ENCODE measurements around the gene MS4A4E.

Gene MS4A4E

DNA sequence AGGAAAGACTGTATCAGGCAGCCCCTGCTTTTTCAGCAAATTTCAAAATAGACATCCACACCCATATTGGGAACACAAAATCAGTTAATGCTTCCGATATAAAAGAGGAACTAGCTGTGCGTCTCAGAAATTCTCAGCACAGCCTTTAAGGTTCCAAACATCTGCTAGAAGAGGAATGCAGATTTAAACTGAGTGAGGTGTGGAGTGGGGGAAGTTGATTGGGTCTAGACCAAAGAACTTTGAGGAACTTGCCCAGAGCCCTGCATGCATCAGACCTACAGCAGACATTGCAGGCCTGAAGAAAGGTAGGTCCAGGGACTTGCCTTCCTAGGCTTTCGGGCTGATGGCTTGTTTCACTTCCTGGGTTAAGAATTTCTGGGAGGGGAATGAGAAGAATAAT is 37.5 kb upstream of the MS4A4E start, which contains the start of gene MS4A4A:
TSS of gene MS4A4A (plus strand) at position 255 of the 400 bp plus-strand sequence. CDS start at position 265, 10 bp downstream.
- no peak for ATAC-seq

DNA sequence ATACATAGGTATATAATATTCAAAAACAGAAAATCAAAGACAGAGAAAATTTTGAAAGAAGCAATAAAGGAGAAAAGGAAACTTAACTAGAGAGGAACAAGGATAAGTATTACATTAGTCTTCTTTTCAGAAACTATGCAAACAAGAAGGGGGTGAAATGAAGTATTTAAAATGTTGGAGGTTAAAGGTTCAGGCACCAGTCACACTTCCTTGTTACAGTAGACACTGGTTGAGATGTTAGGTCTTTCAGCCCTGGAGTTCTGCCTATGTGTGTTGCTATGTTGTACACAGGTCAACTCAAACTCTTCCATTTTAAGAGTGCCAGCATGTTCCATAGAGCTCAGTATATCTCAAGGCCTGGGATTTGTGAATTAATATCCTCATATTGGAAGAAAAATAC is 31.5 kb upstream of the MS4A4E start:
- no peak for ATAC-seq
- TF ChIP-seq ESRRG (CRISPR knock-in tag; IDR thresholded peaks at IDR 0.05) (no peak), ISL1 (CRISPR knock-in tag; IDR thresholded peaks at IDR 0.05) (no peak), ZFP3 (CRISPR knock-in tag; IDR thresholded peaks at IDR 0.05) (no peak), TCF4 (CRISPR knock-in tag; IDR thresholded peaks at IDR 0.05; ENCODE audit: borderline replicate concordance) (no peak)

More for the DNA sequence above, 37.5 kb upstream of the MS4A4E start, which contains the start of gene MS4A4A:
- TF ChIP-seq, protein P1, sequence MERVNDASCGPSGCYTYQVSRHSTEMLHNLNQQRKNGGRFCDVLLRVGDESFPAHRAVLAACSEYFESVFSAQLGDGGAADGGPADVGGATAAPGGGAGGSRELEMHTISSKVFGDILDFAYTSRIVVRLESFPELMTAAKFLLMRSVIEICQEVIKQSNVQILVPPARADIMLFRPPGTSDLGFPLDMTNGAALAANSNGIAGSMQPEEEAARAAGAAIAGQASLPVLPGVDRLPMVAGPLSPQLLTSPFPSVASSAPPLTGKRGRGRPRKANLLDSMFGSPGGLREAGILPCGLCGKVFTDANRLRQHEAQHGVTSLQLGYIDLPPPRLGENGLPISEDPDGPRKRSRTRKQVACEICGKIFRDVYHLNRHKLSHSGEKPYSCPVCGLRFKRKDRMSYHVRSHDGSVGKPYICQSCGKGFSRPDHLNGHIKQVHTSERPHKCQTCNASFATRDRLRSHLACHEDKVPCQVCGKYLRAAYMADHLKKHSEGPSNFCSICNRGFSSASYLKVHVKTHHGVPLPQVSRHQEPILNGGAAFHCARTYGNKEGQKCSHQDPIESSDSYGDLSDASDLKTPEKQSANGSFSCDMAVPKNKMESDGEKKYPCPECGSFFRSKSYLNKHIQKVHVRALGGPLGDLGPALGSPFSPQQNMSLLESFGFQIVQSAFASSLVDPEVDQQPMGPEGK (CRISPR knock-in tag; IDR thresholded peaks at IDR 0.05; ENCODE audit: borderline replicate concordance), result no peak
- TF ChIP-seq TCF4 (CRISPR knock-in tag; IDR thresholded peaks at IDR 0.05; ENCODE audit: borderline replicate concordance) (no peak), ZNF565 (CRISPR knock-in tag; conservative IDR thresholded peaks at IDR 0.05; ENCODE audit: low read depth) (no peak), ZFP30 (CRISPR knock-in tag; IDR thresholded peaks at IDR 0.05) (no peak), ISL1 (CRISPR knock-in tag; IDR thresholded peaks at IDR 0.05) (no peak), GLIS3 (CRISPR knock-in tag; IDR thresholded peaks at IDR 0.05) (no peak), BACH2 (CRISPR knock-in tag; IDR thresholded peaks at IDR 0.05; ENCODE audit: borderline replicate concordance) (no peak), TOX (CRISPR knock-in tag; IDR thresholded peaks at IDR 0.05; ENCODE audit: borderline replicate concordance) (no peak), ESRRG (CRISPR knock-in tag; IDR thresholded peaks at IDR 0.05) (no peak), SNAI2 (CRISPR knock-in tag; IDR thresholded peaks at IDR 0.05) (no peak), ZNF70 (CRISPR knock-in tag; IDR thresholded peaks at IDR 0.05) (no peak), RARB (CRISPR knock-in tag; IDR thresholded peaks at IDR 0.05) (no peak), ARNTL (CRISPR knock-in tag; IDR thresholded peaks at IDR 0.05; ENCODE audit: borderline replicate concordance, low read depth) (no peak), ZFP3 (CRISPR knock-in tag; IDR thresholded peaks at IDR 0.05) (no peak)
- TF ChIP-seq, protein P2, sequence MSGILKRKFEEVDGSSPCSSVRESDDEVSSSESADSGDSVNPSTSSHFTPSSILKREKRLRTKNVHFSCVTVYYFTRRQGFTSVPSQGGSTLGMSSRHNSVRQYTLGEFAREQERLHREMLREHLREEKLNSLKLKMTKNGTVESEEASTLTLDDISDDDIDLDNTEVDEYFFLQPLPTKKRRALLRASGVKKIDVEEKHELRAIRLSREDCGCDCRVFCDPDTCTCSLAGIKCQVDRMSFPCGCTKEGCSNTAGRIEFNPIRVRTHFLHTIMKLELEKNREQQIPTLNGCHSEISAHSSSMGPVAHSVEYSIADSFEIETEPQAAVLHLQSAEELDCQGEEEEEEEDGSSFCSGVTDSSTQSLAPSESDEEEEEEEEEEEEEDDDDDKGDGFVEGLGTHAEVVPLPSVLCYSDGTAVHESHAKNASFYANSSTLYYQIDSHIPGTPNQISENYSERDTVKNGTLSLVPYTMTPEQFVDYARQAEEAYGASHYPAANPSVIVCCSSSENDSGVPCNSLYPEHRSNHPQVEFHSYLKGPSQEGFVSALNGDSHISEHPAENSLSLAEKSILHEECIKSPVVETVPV (CRISPR knock-in tag; IDR thresholded peaks at IDR 0.05), result no peak
- TF ChIP-seq, protein P3, sequence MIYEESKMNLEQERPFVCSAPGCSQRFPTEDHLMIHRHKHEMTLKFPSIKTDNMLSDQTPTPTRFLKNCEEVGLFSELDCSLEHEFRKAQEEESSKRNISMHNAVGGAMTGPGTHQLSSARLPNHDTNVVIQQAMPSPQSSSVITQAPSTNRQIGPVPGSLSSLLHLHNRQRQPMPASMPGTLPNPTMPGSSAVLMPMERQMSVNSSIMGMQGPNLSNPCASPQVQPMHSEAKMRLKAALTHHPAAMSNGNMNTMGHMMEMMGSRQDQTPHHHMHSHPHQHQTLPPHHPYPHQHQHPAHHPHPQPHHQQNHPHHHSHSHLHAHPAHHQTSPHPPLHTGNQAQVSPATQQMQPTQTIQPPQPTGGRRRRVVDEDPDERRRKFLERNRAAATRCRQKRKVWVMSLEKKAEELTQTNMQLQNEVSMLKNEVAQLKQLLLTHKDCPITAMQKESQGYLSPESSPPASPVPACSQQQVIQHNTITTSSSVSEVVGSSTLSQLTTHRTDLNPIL (CRISPR knock-in tag; IDR thresholded peaks at IDR 0.05; ENCODE audit: low read depth), result no peak

DNA sequence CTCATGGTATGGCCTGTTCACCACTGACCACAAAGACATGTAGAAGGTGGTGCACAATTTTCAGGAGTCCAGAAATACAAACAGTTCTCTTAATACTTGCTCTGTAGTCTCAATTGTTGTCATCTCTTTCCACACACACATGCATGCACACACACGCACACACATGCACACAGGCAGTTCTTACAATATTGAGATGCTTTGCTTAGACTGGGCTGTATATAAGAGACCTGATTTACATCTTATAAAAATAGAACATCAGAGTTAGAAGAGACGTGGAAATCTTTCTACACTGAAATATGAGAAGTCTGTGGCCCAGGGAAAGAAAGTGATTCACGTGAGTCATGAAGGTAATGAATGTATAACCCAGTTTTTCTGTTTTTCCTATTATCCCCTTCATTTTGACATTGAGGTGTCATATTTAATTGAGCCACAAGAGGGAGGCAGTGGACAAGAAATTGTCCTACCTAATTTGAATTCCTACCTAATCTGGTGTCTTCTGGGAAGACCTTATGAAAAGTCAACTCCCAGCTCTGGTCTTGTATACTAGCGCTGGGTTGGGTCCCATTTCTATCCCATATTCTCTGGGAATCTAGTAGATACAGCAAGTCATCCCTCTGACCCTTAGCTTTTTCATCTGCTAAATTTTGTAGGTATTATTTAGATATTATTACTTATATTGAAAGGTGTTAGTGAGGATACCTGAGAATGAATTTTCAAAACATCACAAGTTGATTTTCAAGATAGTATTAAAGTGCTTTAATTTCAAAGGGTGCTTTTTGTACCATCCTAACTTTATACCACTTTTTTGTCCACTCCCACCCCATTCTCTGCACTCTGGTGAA is 22.7 kb upstream of the MS4A4E start:
- peak; percentile 71 for ATAC-seq
- no peak for TF ChIP-seq CSDC2 (CRISPR knock-in tag; IDR thresholded peaks at IDR 0.05)
- no peak for TF ChIP-seq PPARA (CRISPR knock-in tag; IDR thresholded peaks at IDR 0.05; ENCODE audit: borderline replicate concordance)
- TF ChIP-seq, protein P1 (CRISPR knock-in tag; IDR thresholded peaks at IDR 0.05; ENCODE audit: borderline replicate concordance), result no peak
- no peak for TF ChIP-seq ZNF565 (CRISPR knock-in tag; conservative IDR thresholded peaks at IDR 0.05; ENCODE audit: low read depth)
- no peak for TF ChIP-seq GLIS3 (CRISPR knock-in tag; IDR thresholded peaks at IDR 0.05)
- TF ChIP-seq ZNF70 (CRISPR knock-in tag; IDR thresholded peaks at IDR 0.05), result no peak
- TF ChIP-seq SNAI2 (CRISPR knock-in tag; IDR thresholded peaks at IDR 0.05), result no peak
- no peak for TF ChIP-seq ARNTL (CRISPR knock-in tag; IDR thresholded peaks at IDR 0.05; ENCODE audit: borderline replicate concordance, low read depth)
- TF ChIP-seq OSR1 (CRISPR knock-in tag; IDR thresholded peaks at IDR 0.05), result no peak
- TF ChIP-seq, protein P2 (CRISPR knock-in tag; IDR thresholded peaks at IDR 0.05), result no peak
- TF ChIP-seq ZC3H10 (CRISPR knock-in tag; IDR thresholded peaks at IDR 0.05), result no peak
- no peak for TF ChIP-seq ZFP30 (CRISPR knock-in tag; IDR thresholded peaks at IDR 0.05)
- no peak for TF ChIP-seq ISL1 (CRISPR knock-in tag; IDR thresholded peaks at IDR 0.05)
- TF ChIP-seq BACH2 (CRISPR knock-in tag; IDR thresholded peaks at IDR 0.05; ENCODE audit: borderline replicate concordance), result no peak
